Liver (tissue), 9 donors: ENCODE results near the gene GALK1. TPM values are rescaled to one million over a fixed set of nuclear protein-coding genes. Genes with fewer than 3 reads are reported as not detected.

Source experiments
- DNase-seq: peaks from one replicate; pipeline ENCODE4 v3.0.0-alpha.2; 2017; ENCODE audit warnings: low spot score
- H3K27ac ChIP-seq, 2 donors: one replicate each; pipeline ENCODE4 v1.7.0; 2013; ENCODE audit warnings: inconsistent platforms in 2 of 2, low read length in 2 of 2, control low read depth in 1 of 2, low read depth in 1 of 2, mild to moderate bottlenecking in 1 of 2
- H3K27me3 ChIP-seq, 4 donors: one replicate each; pipeline versions ENCODE4 v1.6.1 to v1.7.0; 2013; ENCODE audit warnings: low read length in 3 of 4, inconsistent platforms in 1 of 4, mild to moderate bottlenecking in 1 of 4, moderate library complexity in 1 of 4; ENCODE audit not compliant: control insufficient read depth in 4 of 4, insufficient read depth in 4 of 4
- H3K36me3 ChIP-seq, 4 donors: one replicate each; pipeline versions ENCODE4 v1.6.1 to v1.7.0; 2013; ENCODE audit warnings: low read length in 3 of 4, mild to moderate bottlenecking in 3 of 4, low read depth in 1 of 4, moderate library complexity in 1 of 4; ENCODE audit not compliant: control insufficient read depth in 4 of 4, insufficient read depth in 3 of 4
- H3K4me1 ChIP-seq, 4 donors: one replicate each; pipeline versions ENCODE4 v1.6.1 to v1.7.0; 2013; ENCODE audit warnings: low read length in 3 of 4, mild to moderate bottlenecking in 3 of 4, moderate library complexity in 1 of 4; ENCODE audit not compliant: control insufficient read depth in 4 of 4, insufficient read depth in 4 of 4
- H3K4me3 ChIP-seq, 3 donors: one replicate each; pipeline versions ENCODE4 v1.6.1 to v1.7.0; 2013; ENCODE audit warnings: low read length in 3 of 3, control low read depth in 1 of 3, low read depth in 1 of 3, mild to moderate bottlenecking in 1 of 3
- H3K9ac ChIP-seq, 2 donors: one replicate each; pipeline ENCODE4 v1.7.0; 2013; ENCODE audit warnings: low read length in 2 of 2, mild to moderate bottlenecking in 2 of 2, moderate library complexity in 2 of 2, control low read depth in 1 of 2, low read depth in 1 of 2
- H3K9me3 ChIP-seq, 4 donors: one replicate each; pipeline versions ENCODE4 v1.6.1 to v1.7.0; 2013; ENCODE audit warnings: low read length in 3 of 4; ENCODE audit not compliant: control insufficient read depth in 4 of 4
- ATF3 ChIP-seq: IDR thresholded peaks from 2 replicates; pipeline ENCODE4 v1.6.1; 2016; ENCODE audit warnings: antibody characterized with exemption
- CTCF ChIP-seq: fragments of 150-350 bp; IDR thresholded peaks from 2 replicates; pipeline ENCODE4 v1.5.1; 2017; ENCODE audit warnings: improper control_type of control experiment, low read depth, low read length; ENCODE audit not compliant: missing input control
- EGR1 ChIP-seq, 2 donors: IDR thresholded peaks; 2 replicates each; pipeline ENCODE4 v1.6.1; 2016 to 2018; ENCODE audit warnings: antibody characterized with exemption in 2 of 2, low read depth in 2 of 2
- FOXA1 ChIP-seq: IDR thresholded peaks from 2 replicates; pipeline ENCODE4 v1.6.1; 2016; ENCODE audit warnings: antibody characterized with exemption
- FOXA2 ChIP-seq: IDR thresholded peaks from 2 replicates; pipeline ENCODE4 v1.6.1; 2016; ENCODE audit warnings: antibody characterized with exemption
- GABPA ChIP-seq, 2 donors: IDR thresholded peaks in 1 of 2; conservative IDR thresholded peaks in 1 of 2; 2 replicates each; pipeline ENCODE4 v1.6.1; 2016; ENCODE audit warnings: antibody characterized with exemption in 2 of 2, mild to moderate bottlenecking in 1 of 2, moderate library complexity in 1 of 2
- HNF4A ChIP-seq, 2 donors: conservative IDR thresholded peaks; 2 replicates each; pipeline ENCODE4 v1.6.1; 2016; ENCODE audit warnings: antibody characterized with exemption in 2 of 2, mild to moderate bottlenecking in 2 of 2
- HNF4G ChIP-seq: IDR thresholded peaks from 2 replicates; pipeline ENCODE4 v1.6.1; 2016; ENCODE audit warnings: antibody characterized with exemption
- JUND ChIP-seq, 2 donors: IDR thresholded peaks; 2 replicates each; pipeline ENCODE4 v1.6.1; 2016; ENCODE audit warnings: antibody characterized with exemption in 2 of 2
- MAX ChIP-seq: IDR thresholded peaks from 2 replicates; pipeline ENCODE4 v1.6.1; 2016; ENCODE audit warnings: antibody characterized with exemption
- NR2F2 ChIP-seq: IDR thresholded peaks from 2 replicates; pipeline ENCODE4 v1.6.1; 2016; ENCODE audit warnings: antibody characterized with exemption
- RAD21 ChIP-seq, 2 donors: IDR thresholded peaks; 2 replicates each; pipeline ENCODE4 v1.6.1; 2016; ENCODE audit warnings: antibody characterized with exemption in 2 of 2, mild to moderate bottlenecking in 2 of 2
- REST ChIP-seq: IDR thresholded peaks from 2 replicates; pipeline ENCODE4 v1.6.1; 2016; ENCODE audit warnings: antibody characterized with exemption, mild to moderate bottlenecking
- RXRA ChIP-seq, 2 donors: IDR thresholded peaks; 2 replicates each; pipeline ENCODE4 v1.6.1; 2017 to 2018; ENCODE audit warnings: antibody characterized with exemption in 2 of 2, mild to moderate bottlenecking in 1 of 2
- SP1 ChIP-seq: IDR thresholded peaks from 2 replicates; pipeline ENCODE4 v1.6.1; 2018; ENCODE audit warnings: antibody characterized with exemption, mild to moderate bottlenecking
- TAF1 ChIP-seq: conservative IDR thresholded peaks from 2 replicates; pipeline ENCODE4 v1.6.1; 2016; ENCODE audit warnings: antibody characterized with exemption, mild to moderate bottlenecking
- YY1 ChIP-seq: IDR thresholded peaks from 2 replicates; pipeline ENCODE4 v1.6.1; 2016; ENCODE audit warnings: antibody characterized with exemption, mild to moderate bottlenecking
- ZBTB33 ChIP-seq: IDR thresholded peaks from 2 replicates; pipeline ENCODE4 v1.6.1; 2016; ENCODE audit warnings: antibody characterized with exemption
- WGBS: extraction: QIAGEN DNeasy Blood & Tissue Kit; methylation state at CpG from one replicate; pipeline ENCODE4 v1.1.7; 2013; 5-methylcytosine and 5-hydroxymethylcytosine counted together
- polyA plus RNA-seq, 2 donors: library from polyadenylated mRNA; stranded (reverse) in 1 of 2; unstranded in 1 of 2; fragments of 200-250 nt in 1 of 2; fragments of >200 nt in 1 of 2; fragmentation: Nextera tagmentation in 1 of 2; extraction: Ambion mirVana in 1 of 2; gene quantifications; one replicate each; pipeline versions ENCODE4 v1.2.1 to v1.2.3, GENCODE V29; 2013 to 2015
- total RNA-seq, 2 donors: library from RNA; depleted of rRNA; stranded (reverse); fragments of >200 nt; gene quantifications; one replicate each; pipeline ENCODE4 v1.2.3, GENCODE V29; 2014
- donor health status: healthy.
- donor health status: healthy.
- donor health status: healthy.
- donor health status: healthy.
- donor health status: healthy.

The GALK1 gene
- total and polyA plus RNA-seq, 4 donors = 59.0 to 230 (median 95.9) TPM

GRCh38 chr17:75737133-75737962, 27.6 kb downstream of the GALK1 start:
- TF ChIP-seq EGR1 (IDR thresholded peaks at IDR 0.05; ENCODE audit: low read depth in 2 of 2) (no peak), NR2F2 (no peak), CTCF (no peak)
- Histone ChIP-seq H3K27ac (no peak overlapping the region), H3K9ac (no peak overlapping the region), H3K27me3 (no peaks in the 10 kb centered on the region), H3K9me3 (no peaks in the 10 kb centered on the region), H3K36me3 (no peaks in the 10 kb centered on the region), H3K4me3 (no peak overlapping the region), H3K4me1 (peaks cover 2 to 8% (median 7%) of the 10 kb centered on the region in 4 donors)
- DNase-seq = no peak
- 84% methylated on average over 20 of the region's 20 CpGs for WGBS

- peaks cover 2 to 8% (median 7%) of the 10 kb centered on the region in 4 donors for H3K4me1 ChIP-seq
- H3K27ac ChIP-seq = no peak overlapping the region
- H3K9ac ChIP-seq = no peak overlapping the region
- TF ChIP-seq MAX = no peak
- TF ChIP-seq GABPA (IDR thresholded peaks at IDR 0.05 in 1 of 2, conservative IDR thresholded peaks at IDR 0.05 in 1 of 2) = no peak
- TF ChIP-seq YY1 = no peak
- TF ChIP-seq FOXA1 = no peak
- TF ChIP-seq SP1 = no peak
- TF ChIP-seq JUND (IDR thresholded peaks at IDR 0.05) = no peak
- no peak for TF ChIP-seq CTCF
- no peak for TF ChIP-seq RAD21 (IDR thresholded peaks at IDR 0.05)
- TF ChIP-seq HNF4G = no peak
- no peak for TF ChIP-seq ZBTB33
- TF ChIP-seq ATF3 = no peak
- TF ChIP-seq HNF4A (conservative IDR thresholded peaks at IDR 0.05) = no peak
- no peak for TF ChIP-seq REST
- no peak for TF ChIP-seq TAF1
- TF ChIP-seq FOXA2 = no peak
- TF ChIP-seq RXRA (IDR thresholded peaks at IDR 0.05) = no peak
- TF ChIP-seq EGR1 (IDR thresholded peaks at IDR 0.05; ENCODE audit: low read depth in 2 of 2) = no peak
- TF ChIP-seq NR2F2 = no peak
- H3K27me3 ChIP-seq = no peaks in the 10 kb centered on the region
- no peak for DNase-seq
- no peaks in the 10 kb centered on the region for H3K9me3 ChIP-seq
- no peak overlapping the region for H3K4me3 ChIP-seq
- H3K36me3 ChIP-seq = no peaks in the 10 kb centered on the region
- 95% methylated on average over 26 of the region's 26 CpGs for WGBS
Measured at GRCh38 chr17:75736173-75736835, 28.7 kb downstream of the GALK1 start.
